HG03159 (cell line): ENCODE measurements around the gene TUBB3.
A peak's percentile ranks its signal among the peaks of the same experiment; 100 is the strongest.

Experiments used
- ATAC-seq: cut with Tn5 transposase; IDR thresholded peaks from one replicate; pipeline ENCODE4 v1.9.1; 2021; ENCODE audit warnings: mild to moderate bottlenecking, moderate library complexity; ENCODE audit not compliant: unreplicated experiment

TUBB3 gene

DNA sequence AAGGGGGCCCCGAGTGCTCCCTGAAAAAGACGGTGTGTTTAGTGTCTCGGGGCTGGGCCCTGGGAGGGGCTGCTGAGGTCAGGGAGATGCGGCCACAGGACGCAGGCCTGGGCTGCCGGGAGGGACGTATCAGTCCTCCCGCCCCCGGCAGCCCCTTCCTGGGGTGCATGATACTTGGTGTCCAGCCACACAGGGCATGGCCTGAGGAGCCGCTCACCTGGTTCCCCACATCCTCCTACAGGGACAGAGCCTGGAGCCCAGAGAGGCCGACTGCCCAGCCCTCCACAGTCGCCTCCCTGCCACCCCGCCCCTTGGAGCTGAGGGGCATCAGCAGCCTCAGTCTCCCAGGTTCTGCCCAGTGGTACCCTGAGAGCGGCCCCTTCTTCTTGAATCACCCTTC lies 13.4 kb downstream of the TUBB3 start:
- no peak for ATAC-seq

DNA sequence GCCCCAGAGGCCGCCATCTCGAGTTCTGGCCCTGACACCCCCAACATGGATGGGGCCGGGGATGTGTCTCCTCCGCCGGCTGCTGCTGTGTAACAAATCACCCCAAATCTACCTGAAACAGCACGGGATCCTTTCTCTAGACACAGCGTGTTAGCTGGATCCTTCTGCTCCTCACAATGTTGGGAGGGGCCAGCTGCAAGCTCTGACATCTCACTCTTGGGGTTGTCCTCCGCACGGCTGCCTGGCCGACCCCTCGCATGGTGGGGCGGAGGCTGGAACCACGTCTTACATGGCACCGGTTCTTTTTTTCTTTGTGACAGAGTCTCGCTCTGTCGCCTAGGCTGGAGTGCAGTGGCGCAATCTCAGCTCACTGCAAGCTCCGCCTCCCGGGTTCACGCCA lies 13.8 kb downstream of the TUBB3 start:
- no peak for ATAC-seq

- no peak for ATAC-seq
Measured at GRCh38 chr16:89938175-89938885, 15.2 kb downstream of the TUBB3 start.

DNA sequence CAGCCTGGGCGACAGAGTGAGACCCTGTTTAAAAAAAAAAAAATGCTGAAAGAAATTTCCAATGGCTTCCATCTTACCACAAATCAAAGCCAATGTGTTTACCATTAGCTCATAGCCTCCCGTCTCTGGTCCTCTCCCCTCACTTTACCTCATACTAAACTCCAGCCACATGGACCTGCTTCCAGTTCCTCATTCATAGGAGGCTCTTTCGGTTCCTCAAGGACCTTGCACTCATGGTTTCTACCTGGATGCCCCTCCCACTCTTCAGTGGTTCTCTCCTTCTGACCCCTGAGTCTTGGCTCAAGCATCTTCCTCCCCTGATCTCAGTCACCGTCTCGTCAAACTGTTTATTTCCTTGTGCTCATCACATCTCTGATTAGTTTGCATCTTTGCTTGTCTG lies 21.6 kb downstream of the TUBB3 start:
- ATAC-seq: peak; percentile 34

GRCh38 chr16:89945654-89946053 lies 22.5 kb downstream of the TUBB3 start:
- no peak for ATAC-seq

GRCh38 chr16:89946515-89946914 lies 23.4 kb downstream of the TUBB3 start:
- ATAC-seq: no peak

DNA sequence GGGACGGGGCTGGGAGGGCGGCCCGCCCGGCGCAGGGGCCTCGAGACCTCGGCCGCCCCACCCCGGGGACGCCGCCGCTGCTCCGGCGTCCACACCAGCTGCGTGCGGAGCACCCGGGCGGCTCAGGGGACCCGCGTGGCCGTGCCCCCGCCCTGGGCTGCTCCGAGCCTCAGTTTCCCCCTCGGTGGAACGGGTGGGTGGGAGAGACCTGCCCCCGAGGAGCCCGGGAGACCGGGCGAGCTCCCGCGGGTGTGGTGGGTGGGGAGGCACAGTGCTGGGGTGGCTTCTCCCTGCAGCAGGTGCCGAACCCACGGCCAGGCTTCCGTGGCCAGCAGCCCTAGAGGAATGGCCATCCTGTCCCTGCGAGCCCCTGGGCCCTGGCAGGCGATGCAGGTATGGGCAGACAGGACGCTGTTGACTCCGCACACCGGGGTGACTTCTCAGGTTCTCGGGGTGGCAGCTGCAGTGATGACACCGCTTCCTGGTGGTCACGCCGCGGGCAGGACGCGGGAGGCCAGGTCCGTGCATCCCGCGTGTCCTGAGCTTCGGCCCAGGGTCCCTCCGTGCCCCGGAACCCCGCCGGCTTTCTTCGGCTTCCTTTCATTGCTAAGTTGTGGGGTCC lies 26.1 kb downstream of the TUBB3 start:
- no peak for ATAC-seq

DNA sequence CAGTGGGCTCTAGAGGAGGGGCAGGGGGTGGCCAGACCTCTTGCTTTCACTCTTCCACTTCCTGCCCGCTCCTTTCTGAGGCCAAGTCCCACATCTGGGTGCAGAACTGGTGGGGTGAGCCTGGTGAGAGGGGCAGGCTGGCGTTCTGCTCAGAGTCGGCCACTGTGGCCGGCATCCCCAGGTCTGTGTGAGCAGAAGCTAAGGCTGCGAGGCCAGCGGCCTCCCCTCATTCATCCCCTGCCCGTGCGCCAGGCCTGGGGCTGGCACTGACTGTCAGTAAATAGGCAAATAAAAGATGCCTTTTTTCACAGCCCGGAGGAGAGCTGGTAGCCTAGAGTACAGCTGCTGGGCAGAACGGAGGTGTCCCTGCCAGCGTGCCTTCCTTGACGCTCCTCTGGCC lies 26.6 kb downstream of the TUBB3 start:
- ATAC-seq: no peak

DNA sequence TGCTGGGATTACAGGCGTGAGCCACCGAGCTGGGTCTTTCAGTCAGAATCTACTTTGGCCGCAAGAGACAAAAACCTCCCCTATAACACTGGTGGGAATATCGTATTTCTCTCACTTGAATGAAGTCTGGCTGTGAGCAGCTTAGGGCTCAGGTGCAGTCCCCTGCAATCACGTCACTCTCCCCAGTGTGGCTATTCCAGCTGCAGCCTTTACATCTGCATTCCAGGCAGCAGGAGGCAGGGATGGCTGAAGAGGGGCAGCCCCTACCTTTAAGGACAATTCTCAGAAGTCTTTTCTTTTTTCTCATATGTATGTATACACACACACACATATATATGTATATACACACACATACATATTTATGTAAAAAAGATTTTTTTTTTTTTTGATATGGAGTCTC lies 28.4 kb downstream of the TUBB3 start:
- ATAC-seq: no peak

- ATAC-seq: no peak
Measured at GRCh38 chr16:89952049-89952448, 28.9 kb downstream of the TUBB3 start.

DNA sequence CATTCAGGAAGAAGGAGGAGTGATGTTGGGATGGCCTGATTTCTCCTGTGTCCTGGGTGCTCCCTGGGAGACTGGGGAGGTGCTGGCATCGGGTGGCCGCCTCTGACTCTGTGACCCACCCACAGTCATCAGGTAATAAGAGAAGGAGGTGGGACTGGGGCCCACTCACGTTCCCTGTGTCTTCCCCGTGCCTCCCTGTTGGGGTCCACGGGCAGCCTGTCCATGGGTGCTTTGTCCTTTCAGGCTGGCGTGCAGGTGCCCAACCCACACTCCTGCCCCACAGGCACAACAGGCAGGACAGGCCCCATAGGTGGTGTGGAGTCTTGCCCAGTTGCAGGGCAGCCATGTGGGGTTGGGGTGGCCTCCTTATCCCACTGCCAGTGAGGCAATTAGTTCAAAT lies 29.4 kb downstream of the TUBB3 start:
- ATAC-seq: no peak

DNA sequence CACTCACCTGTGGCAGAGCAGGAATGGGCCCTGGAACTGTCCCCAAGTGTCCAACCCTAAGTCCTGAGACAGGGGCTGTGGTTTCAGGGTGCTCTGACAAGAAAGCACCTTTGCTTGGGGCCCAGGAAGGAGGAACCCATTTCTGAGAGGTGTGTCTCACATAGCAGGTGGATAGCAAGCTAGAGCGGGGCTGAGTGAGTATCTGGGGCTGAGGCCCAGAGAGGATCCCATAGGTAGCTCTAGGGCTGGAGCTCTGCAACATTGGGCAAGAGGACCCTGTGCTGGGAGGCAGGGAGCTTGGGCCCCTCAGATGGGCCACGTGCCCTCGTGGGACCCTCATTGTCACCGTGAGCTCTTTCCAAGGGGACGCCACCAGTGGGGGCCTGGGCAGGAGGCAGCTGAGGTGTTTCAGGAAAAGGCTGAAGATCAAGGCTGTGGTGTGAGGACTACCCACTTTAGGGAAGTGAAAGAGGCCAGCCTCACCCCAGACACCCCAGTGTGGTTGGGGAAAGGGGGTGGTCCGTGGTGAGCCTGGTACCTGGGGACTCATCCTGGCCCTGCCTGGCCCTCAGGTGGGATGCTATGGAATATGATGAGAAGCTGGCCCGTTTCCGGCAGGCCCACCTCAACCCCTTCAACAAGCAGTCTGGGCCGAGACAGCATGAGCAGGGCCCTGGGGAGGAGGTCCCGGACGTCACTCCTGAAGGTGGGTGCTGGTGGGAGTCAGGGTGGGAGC lies 30.7 kb downstream of the TUBB3 start:
- ATAC-seq: no peak

DNA sequence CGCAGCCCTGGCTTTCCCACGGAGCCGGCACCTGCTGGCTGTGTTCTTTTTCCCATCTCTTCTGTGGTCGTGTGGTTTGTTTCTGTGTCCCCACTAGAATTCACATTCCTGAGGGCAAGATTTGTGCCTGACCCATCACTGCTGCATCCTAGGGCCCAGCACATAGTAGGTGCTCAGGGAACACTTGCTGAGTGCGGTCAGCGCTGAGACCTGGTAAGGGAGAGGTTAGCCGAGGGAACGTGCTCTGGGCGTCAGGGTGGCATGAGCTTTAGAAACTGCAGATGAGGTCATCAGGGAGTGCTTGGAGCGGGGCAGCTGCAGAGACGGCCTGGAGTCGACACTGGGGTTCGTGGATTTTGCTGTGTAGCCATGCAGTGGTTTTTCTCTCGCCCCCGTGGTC lies 31.3 kb downstream of the TUBB3 start:
- no peak for ATAC-seq

DNA sequence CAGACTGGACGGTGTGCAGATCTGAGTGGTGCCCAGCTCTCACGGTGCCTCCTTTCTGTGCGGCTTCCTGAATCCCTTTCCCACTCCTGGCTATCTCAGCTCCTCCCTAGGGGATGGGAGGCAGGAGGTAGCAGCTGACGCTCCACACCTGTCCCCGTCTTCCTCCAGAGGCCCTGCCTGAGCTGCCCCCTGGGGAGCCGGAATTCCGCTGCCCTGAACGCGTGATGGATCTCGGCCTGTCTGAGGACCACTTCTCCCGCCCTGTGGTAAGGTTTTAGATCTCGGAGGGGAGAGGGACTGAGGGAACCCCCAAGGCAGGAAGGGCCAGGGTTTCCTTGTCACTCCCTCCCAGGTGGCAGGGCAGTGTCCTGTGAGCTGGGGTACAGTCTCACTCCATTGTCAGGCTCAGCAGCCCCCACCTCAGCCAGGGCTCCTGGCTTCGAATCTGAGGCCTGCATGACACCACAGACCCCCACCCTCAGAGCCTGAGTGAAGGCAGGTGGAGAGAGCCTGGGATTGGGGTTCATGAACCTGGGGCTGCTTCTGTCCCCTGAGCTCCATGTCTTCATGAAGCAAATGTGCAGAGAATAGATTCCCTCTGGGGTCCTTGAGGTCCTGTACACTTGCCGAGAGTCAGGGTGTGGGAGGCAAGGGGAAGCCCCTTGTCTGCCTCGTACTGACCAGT lies 32.0 kb downstream of the TUBB3 start:
- no peak for ATAC-seq

DNA sequence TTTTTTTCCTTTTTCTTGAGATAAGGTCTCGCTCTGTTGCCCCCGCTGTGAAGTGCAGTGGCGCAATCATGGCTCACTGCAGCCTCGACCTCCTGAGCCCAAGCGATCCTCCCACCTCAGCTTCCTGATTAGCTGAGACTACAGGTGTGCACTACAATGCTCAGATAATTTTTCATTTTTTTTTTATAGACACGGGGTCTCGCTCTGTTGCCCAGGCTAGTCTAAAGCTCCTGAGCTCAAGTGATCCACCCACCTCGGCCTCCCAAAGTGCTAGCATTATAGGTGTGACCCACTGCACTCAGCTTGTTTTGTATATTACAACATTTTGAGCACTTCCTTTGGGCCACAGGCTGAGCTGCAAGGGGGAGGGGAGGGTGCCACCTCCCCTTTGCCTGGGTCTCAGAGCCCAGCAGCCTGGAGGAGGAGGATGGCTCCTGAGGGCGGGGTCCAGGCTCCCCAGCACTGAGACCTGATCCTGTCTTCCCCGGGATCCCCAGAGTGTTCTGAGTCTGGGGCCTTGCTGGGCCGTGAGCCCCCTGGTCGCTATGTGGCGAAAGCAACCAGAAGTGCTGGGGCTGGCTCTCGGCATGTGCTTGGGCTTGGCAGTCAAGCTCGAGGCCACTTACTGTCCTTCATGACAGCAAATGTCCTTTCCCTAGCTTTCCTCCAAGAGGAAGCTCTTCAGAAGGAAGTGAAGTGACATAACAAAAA lies 33.5 kb downstream of the TUBB3 start:
- no peak for ATAC-seq

GRCh38 chr16:89957216-89957785 lies 34.2 kb downstream of the TUBB3 start:
- ATAC-seq: no peak

- no peak for ATAC-seq
Measured at GRCh38 chr16:89958068-89958467, 34.9 kb downstream of the TUBB3 start.

GRCh38 chr16:89958596-89958995 lies 35.5 kb downstream of the TUBB3 start:
- no peak for ATAC-seq

DNA sequence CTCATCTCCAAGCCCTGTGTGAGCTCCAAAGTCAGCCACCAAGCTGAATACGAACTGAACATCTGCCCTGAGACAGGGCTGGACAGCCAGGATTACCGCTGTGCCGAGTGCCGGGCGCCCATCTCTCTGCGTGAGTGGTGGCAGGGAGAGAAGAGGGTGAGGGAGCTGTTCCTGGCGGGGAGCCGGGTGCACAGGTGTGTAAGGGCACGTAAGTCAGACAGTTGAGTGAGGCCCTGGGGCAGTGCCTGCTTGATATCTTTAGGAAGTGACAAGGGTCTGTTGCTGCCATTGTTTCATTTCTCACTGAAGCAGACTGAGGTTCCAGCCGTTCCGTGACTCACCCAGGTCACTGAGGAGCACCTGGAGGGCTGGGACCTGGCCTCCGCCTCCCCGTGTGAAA lies 37.8 kb downstream of the TUBB3 start:
- no peak for ATAC-seq

- ATAC-seq: no peak
Measured at GRCh38 chr16:89961920-89962319, 38.8 kb downstream of the TUBB3 start.
